ENCODE measurements around the gene TBC1D9B.

The TBC1D9B gene

GRCh38 chr5:179880848-179881590 is 26.7 kb downstream of the TBC1D9B start:
- Histone ChIP-seq H3K27me3 (ENCODE audit: control insufficient read depth, insufficient read depth, low read length) (no peaks in the 10 kb centered on the region), H3K4me3 (ENCODE audit: low read depth, low read length) (no peak overlapping the region), H3K9me3 (ENCODE audit: control insufficient read depth, insufficient read depth, low read length) (no peaks in the 10 kb centered on the region), H3K36me3 (ENCODE audit: control insufficient read depth, insufficient read depth, low read length) (peaks cover 36% of the 10 kb centered on the region), H3K4me1 (ENCODE audit: control insufficient read depth, insufficient read depth, low read length) (no peaks in the 10 kb centered on the region), H3K9ac (ENCODE audit: low read depth, low read length) (no peak overlapping the region)

GRCh38 chr5:179880066-179880650 is 27.5 kb downstream of the TBC1D9B start:
- Histone ChIP-seq H3K36me3 (ENCODE audit: control insufficient read depth, insufficient read depth, low read length) (peaks cover 33% of the 10 kb centered on the region), H3K9me3 (ENCODE audit: control insufficient read depth, insufficient read depth, low read length) (no peaks in the 10 kb centered on the region), H3K4me3 (ENCODE audit: low read depth, low read length) (no peak overlapping the region), H3K27me3 (ENCODE audit: control insufficient read depth, insufficient read depth, low read length) (no peaks in the 10 kb centered on the region), H3K4me1 (ENCODE audit: control insufficient read depth, insufficient read depth, low read length) (no peaks in the 10 kb centered on the region), H3K9ac (ENCODE audit: low read depth, low read length) (no peak overlapping the region)

- no peak overlapping the region for H3K4me3 ChIP-seq (ENCODE audit: low read depth, low read length)
- peaks cover 37% of the 10 kb centered on the region for H3K36me3 ChIP-seq (ENCODE audit: control insufficient read depth, insufficient read depth, low read length)
- no peaks in the 10 kb centered on the region for H3K27me3 ChIP-seq (ENCODE audit: control insufficient read depth, insufficient read depth, low read length)
- no peaks in the 10 kb centered on the region for H3K4me1 ChIP-seq (ENCODE audit: control insufficient read depth, insufficient read depth, low read length)
- no peaks in the 10 kb centered on the region for H3K9me3 ChIP-seq (ENCODE audit: control insufficient read depth, insufficient read depth, low read length)
- H3K9ac ChIP-seq (ENCODE audit: low read depth, low read length), result no peak overlapping the region
Measured at GRCh38 chr5:179879690-179880010, 28.0 kb downstream of the TBC1D9B start.

- Histone ChIP-seq H3K4me3 (ENCODE audit: low read depth, low read length) (no peak overlapping the region), H3K9me3 (ENCODE audit: control insufficient read depth, insufficient read depth, low read length) (no peaks in the 10 kb centered on the region), H3K9ac (ENCODE audit: low read depth, low read length) (no peak overlapping the region), H3K36me3 (ENCODE audit: control insufficient read depth, insufficient read depth, low read length) (peaks cover 37% of the 10 kb centered on the region), H3K4me1 (ENCODE audit: control insufficient read depth, insufficient read depth, low read length) (no peaks in the 10 kb centered on the region), H3K27me3 (ENCODE audit: control insufficient read depth, insufficient read depth, low read length) (no peaks in the 10 kb centered on the region)
Measured at GRCh38 chr5:179879003-179879689, 28.6 kb downstream of the TBC1D9B start.

- Histone ChIP-seq H3K9me3 (ENCODE audit: control insufficient read depth, insufficient read depth, low read length) (no peaks in the 10 kb centered on the region), H3K36me3 (ENCODE audit: control insufficient read depth, insufficient read depth, low read length) (peaks cover 37% of the 10 kb centered on the region), H3K4me3 (ENCODE audit: low read depth, low read length) (no peak overlapping the region), H3K27me3 (ENCODE audit: control insufficient read depth, insufficient read depth, low read length) (no peaks in the 10 kb centered on the region), H3K9ac (ENCODE audit: low read depth, low read length) (no peak overlapping the region), H3K4me1 (ENCODE audit: control insufficient read depth, insufficient read depth, low read length) (no peaks in the 10 kb centered on the region)
Measured at GRCh38 chr5:179878222-179879002, 29.3 kb downstream of the TBC1D9B start.

GRCh38 chr5:179876610-179876952 is 31.1 kb downstream of the TBC1D9B start:
- Histone ChIP-seq H3K4me1 (ENCODE audit: control insufficient read depth, insufficient read depth, low read length) (no peaks in the 10 kb centered on the region), H3K36me3 (ENCODE audit: control insufficient read depth, insufficient read depth, low read length) (peaks cover 37% of the 10 kb centered on the region), H3K9ac (ENCODE audit: low read depth, low read length) (no peak overlapping the region), H3K4me3 (ENCODE audit: low read depth, low read length) (no peak overlapping the region), H3K9me3 (ENCODE audit: control insufficient read depth, insufficient read depth, low read length) (no peaks in the 10 kb centered on the region), H3K27me3 (ENCODE audit: control insufficient read depth, insufficient read depth, low read length) (no peaks in the 10 kb centered on the region)

GRCh38 chr5:179875741-179876609 is 31.7 kb downstream of the TBC1D9B start:
- Histone ChIP-seq H3K9me3 (ENCODE audit: control insufficient read depth, insufficient read depth, low read length) (no peaks in the 10 kb centered on the region), H3K4me1 (ENCODE audit: control insufficient read depth, insufficient read depth, low read length) (no peaks in the 10 kb centered on the region), H3K4me3 (ENCODE audit: low read depth, low read length) (no peak overlapping the region), H3K9ac (ENCODE audit: low read depth, low read length) (no peak overlapping the region), H3K36me3 (ENCODE audit: control insufficient read depth, insufficient read depth, low read length) (peaks cover 37% of the 10 kb centered on the region), H3K27me3 (ENCODE audit: control insufficient read depth, insufficient read depth, low read length) (no peaks in the 10 kb centered on the region)

GRCh38 chr5:179874536-179875292 is 33.0 kb downstream of the TBC1D9B start:
- Histone ChIP-seq H3K36me3 (ENCODE audit: control insufficient read depth, insufficient read depth, low read length) (peaks cover 44% of the 10 kb centered on the region), H3K4me1 (ENCODE audit: control insufficient read depth, insufficient read depth, low read length) (no peaks in the 10 kb centered on the region), H3K4me3 (ENCODE audit: low read depth, low read length) (no peak overlapping the region), H3K27me3 (ENCODE audit: control insufficient read depth, insufficient read depth, low read length) (no peaks in the 10 kb centered on the region), H3K9me3 (ENCODE audit: control insufficient read depth, insufficient read depth, low read length) (no peaks in the 10 kb centered on the region), H3K9ac (ENCODE audit: low read depth, low read length) (no peak overlapping the region)

- Histone ChIP-seq H3K36me3 (ENCODE audit: control insufficient read depth, insufficient read depth, low read length) (peaks cover 42% of the 10 kb centered on the region), H3K4me1 (ENCODE audit: control insufficient read depth, insufficient read depth, low read length) (no peaks in the 10 kb centered on the region), H3K9ac (ENCODE audit: low read depth, low read length) (no peak overlapping the region), H3K4me3 (ENCODE audit: low read depth, low read length) (no peak overlapping the region), H3K9me3 (ENCODE audit: control insufficient read depth, insufficient read depth, low read length) (no peaks in the 10 kb centered on the region), H3K27me3 (ENCODE audit: control insufficient read depth, insufficient read depth, low read length) (no peaks in the 10 kb centered on the region)
Measured at GRCh38 chr5:179874136-179874535, 33.6 kb downstream of the TBC1D9B start.

- no peak overlapping the region for H3K4me3 ChIP-seq (ENCODE audit: low read depth, low read length)
- H3K9me3 ChIP-seq (ENCODE audit: control insufficient read depth, insufficient read depth, low read length), result no peaks in the 10 kb centered on the region
- H3K9ac ChIP-seq (ENCODE audit: low read depth, low read length), result no peak overlapping the region
- H3K36me3 ChIP-seq (ENCODE audit: control insufficient read depth, insufficient read depth, low read length), result peaks cover 40% of the 10 kb centered on the region
- no peaks in the 10 kb centered on the region for H3K4me1 ChIP-seq (ENCODE audit: control insufficient read depth, insufficient read depth, low read length)
- no peaks in the 10 kb centered on the region for H3K27me3 ChIP-seq (ENCODE audit: control insufficient read depth, insufficient read depth, low read length)
Measured at GRCh38 chr5:179873588-179874110, 34.0 kb downstream of the TBC1D9B start.
